BLaER1 treated with 17β-estradiol and CSF1 and Interleukin-3, amounts not matched to agents 10 nM and 100 nM (cell line): ENCODE data around the gene SUMO2.

Source experiments
- H3K27ac ChIP-seq, 11 experiments: shearing (Covaris generic); formaldehyde crosslinking; 2 replicates each; pipeline ENCODE4 v1.8.1; 2022
- H3K27me3 ChIP-seq, 11 experiments: shearing (Covaris generic); formaldehyde crosslinking; 2 replicates each; pipeline ENCODE4 v1.8.1; 2022
- H3K36me3 ChIP-seq, 11 experiments: shearing (Covaris generic); formaldehyde crosslinking; 2 replicates each; pipeline ENCODE4 v1.8.1; 2022
- H3K4me1 ChIP-seq, 10 experiments: shearing (Covaris generic); formaldehyde crosslinking; 2 replicates each; pipeline ENCODE4 v1.8.1; 2022
- H3K4me2 ChIP-seq, 11 experiments: shearing (Covaris generic); formaldehyde crosslinking; 2 replicates each; pipeline ENCODE4 v1.8.1; 2022
- H3K4me3 ChIP-seq, 10 experiments: shearing (Covaris generic); formaldehyde crosslinking; 2 replicates each; pipeline ENCODE4 v1.8.1; 2022
- H3K9ac ChIP-seq, 11 experiments: shearing (Covaris generic); formaldehyde crosslinking; 2 replicates each; pipeline ENCODE4 v1.8.1; 2022
- H3K9me3 ChIP-seq, 11 experiments: shearing (Covaris generic); formaldehyde crosslinking; replicated peaks in 1 of 11; 2 replicates each; pipeline ENCODE4 v1.8.1; 2022
- H4K20me1 ChIP-seq, 11 experiments: shearing (Covaris generic); formaldehyde crosslinking; 2 replicates each; pipeline ENCODE4 v1.8.1; 2022
- Cebpa-rat ChIP-seq, 11 experiments: shearing (Covaris generic); IDR thresholded peaks; 2 replicates each; pipeline ENCODE4 v1.8.1; 2022

Gene SUMO2

DNA sequence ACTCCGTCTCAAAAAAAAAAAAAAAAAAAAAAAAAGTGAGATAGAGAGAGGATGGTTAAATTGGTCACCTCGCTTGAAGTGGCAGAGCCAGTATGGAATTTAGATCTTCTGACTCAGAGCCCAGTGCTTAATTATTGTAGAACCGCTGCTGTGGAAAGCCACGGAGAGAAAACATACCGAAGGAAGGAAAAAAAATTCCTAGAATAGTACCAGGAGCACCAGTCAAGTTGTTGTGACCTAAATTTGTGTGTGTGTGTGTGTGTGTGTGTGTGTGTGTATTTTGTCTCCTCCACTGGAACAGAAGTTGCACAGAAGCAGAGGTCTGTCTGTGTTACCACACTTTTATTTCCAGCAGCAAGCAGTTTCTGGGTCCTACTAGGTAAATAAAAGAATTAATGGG is 12.1 kb upstream of the SUMO2 start:
- Histone ChIP-seq H3K36me3 (no peaks in the 10 kb centered on the region), H3K9ac (no peak overlapping the region), H4K20me1 (no peaks in the 10 kb centered on the region), H3K4me2 (no peak overlapping the region), H3K4me1 (peaks cover 0 to 9% (median 2%) of the 10 kb centered on the region in 10 experiments; a peak in 4 of 20 replicates), H3K9me3 (no peaks in the 10 kb centered on the region), H3K27me3 (no peaks in the 10 kb centered on the region), H3K27ac (no peak overlapping the region), H3K4me3 (no peak overlapping the region)
- TF ChIP-seq Cebpa-rat (IDR thresholded peaks at IDR 0.05): no peak

DNA sequence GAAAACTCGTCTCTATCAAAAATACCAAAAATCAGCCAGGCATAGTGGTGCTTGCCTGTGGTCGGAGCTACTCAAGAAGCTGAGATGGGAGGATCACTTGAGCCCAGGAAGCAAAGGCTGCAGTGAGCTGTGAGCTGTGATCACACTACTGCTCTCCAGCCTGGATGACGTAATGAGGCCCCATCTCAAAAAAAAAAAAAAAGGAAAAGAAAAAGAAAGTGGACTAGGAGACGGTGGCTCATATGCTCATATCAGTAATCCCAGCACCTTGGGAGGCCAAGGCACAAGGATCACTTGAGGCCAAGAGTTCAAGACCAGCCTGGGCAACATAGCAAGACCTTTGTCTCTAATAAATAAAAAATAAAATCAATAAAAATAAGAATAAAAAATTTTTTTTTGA is 8.8 kb upstream of the SUMO2 start:
- Histone ChIP-seq H3K4me2 (peak overlapping the region in 2 of 11 experiments; percentile 3 to 16; a peak in 2 of 22 replicates), H3K4me1 (peaks cover 0 to 20% (median 6%) of the 10 kb centered on the region in 10 experiments; a peak in 7 of 20 replicates), H3K4me3 (no peak overlapping the region), H4K20me1 (no peaks in the 10 kb centered on the region), H3K36me3 (no peaks in the 10 kb centered on the region), H3K9me3 (no peaks in the 10 kb centered on the region), H3K27me3 (no peaks in the 10 kb centered on the region), H3K27ac (no peak overlapping the region), H3K9ac (no peak overlapping the region)
- TF ChIP-seq Cebpa-rat (IDR thresholded peaks at IDR 0.05): peak in 1 of 11 experiments; percentile 40; a peak in 1 of 22 replicates

DNA sequence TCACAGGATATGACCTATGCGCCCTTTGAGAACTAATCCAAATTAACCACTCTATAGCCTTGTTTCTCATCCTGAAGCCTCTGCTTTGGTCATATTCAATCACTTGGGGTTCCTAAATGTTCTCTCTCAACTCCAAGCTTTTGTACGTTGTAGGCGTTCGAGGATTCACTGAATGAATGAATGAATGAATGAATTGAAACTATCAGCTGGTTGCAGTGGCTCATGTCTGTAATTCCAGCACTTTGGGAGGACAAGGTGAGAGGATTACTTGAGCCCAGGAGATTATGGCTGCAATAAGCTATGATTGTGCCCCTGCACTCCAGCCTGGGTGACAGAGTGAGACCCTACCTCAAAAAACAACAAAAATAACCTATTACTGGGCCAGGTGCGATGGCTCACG is 5.9 kb upstream of the SUMO2 start:
- Histone ChIP-seq H3K9me3 (no peaks in the 10 kb centered on the region), H4K20me1 (no peaks in the 10 kb centered on the region), H3K27ac (no peak overlapping the region), H3K9ac (no peak overlapping the region), H3K4me3 (no peak overlapping the region), H3K27me3 (no peaks in the 10 kb centered on the region), H3K4me1 (peaks cover 2 to 26% (median 8%) of the 10 kb centered on the region in 10 experiments; a peak in 16 of 20 replicates), H3K4me2 (0 out of 22 replicates have a peak overlapping the region, but pooled peaks of 1 of the 11 experiments have one; percentile 6), H3K36me3 (no peaks in the 10 kb centered on the region)
- TF ChIP-seq Cebpa-rat (IDR thresholded peaks at IDR 0.05): no peak

DNA sequence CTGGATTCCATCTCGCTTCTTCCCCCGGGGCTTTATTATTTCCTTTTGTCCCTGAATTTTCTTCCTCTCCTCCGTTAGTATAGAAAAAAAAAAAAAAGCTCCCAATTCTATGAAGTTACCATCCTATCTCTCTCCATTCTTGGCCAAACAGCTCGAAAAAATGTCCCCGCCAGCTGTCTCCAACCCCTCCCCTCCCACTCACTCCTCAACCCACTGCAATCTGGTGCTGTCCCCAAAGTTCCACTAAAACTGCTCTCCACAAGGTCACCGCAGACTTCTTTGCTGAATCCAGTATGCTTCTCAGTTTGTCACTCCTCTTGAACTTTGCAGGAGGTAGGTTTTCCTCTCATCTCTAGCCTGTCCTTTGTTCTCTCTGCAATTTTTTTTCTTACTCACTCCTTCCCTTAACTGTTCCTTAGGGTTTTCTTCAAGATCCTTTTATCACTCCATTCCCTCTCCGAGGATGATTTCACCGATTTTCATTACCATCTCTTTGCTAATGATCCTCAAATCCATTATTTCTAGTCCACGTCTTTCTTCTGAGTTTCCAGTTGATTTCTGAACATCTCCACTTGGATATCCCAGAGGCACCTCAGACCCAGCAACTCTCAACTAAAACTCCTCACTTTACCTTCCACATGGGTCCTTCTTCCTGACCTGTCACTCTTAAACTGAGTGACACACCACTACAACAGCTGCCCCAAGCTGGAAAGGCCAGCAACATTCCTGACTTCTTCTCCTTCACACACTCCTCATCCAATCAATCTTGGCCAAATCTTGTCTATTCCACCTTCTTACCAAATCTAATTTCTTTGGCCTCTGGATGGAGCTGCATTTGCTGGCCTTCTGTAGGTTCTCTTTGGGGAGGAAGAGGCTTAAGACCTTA is 1.5 kb upstream of the SUMO2 start:
- H3K9me3 ChIP-seq: no peaks in the 10 kb centered on the region
- peaks cover 13 to 18% (median 17%) of the 10 kb centered on the region in 11 experiments for H3K36me3 ChIP-seq
- H3K4me2 ChIP-seq: peak overlapping the region in 10 of 11 experiments; percentile 44 to 80 (median 74); a peak in 13 of 22 replicates
- peak overlapping the region in 7 of 11 experiments; percentile 98 to 100 (median 99); a peak in 7 of 22 replicates for H3K27ac ChIP-seq
- H3K27me3 ChIP-seq: no peaks in the 10 kb centered on the region
- H3K4me3 ChIP-seq: no peak overlapping the region
- TF ChIP-seq Cebpa-rat (IDR thresholded peaks at IDR 0.05): no peak
- H3K9ac ChIP-seq: peak overlapping the region in 1 of 11 experiments; percentile 99; a peak in 1 of 22 replicates
- H4K20me1 ChIP-seq: peaks cover 29 to 32% (median 31%) of the 10 kb centered on the region in 11 experiments; a peak in 20 of 22 replicates
- H3K4me1 ChIP-seq: peaks cover 23 to 36% (median 26%) of the 10 kb centered on the region in 10 experiments

DNA sequence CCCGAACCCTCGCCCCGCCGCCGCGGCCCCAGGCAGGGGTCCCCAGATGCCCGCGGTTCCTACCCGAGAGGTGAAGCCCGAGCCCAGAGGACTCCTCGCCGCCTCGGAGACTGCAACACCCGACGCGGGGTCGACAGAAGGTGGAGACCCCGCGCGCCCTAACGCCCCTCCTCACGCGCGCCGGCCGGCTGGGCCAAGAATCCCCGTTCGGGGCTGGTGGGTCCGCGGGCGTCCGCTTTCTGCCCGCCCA is 515 bp downstream of the SUMO2 start:
- Histone ChIP-seq H3K4me2 (peak overlapping the region; percentile 74 to 97 (median 88)), H3K36me3 (peaks cover 33 to 38% (median 37%) of the 10 kb centered on the region in 11 experiments), H3K9me3 (no peaks in the 10 kb centered on the region), H3K27me3 (no peaks in the 10 kb centered on the region), H3K4me1 (peaks cover 34 to 41% (median 36%) of the 10 kb centered on the region in 10 experiments), H3K4me3 (peak overlapping the region; percentile 91 to 100 (median 98)), H4K20me1 (peaks cover 49 to 52% (median 51%) of the 10 kb centered on the region in 11 experiments; a peak in 21 of 22 replicates), H3K27ac (peak overlapping the region; percentile 98 to 100 (median 100)), H3K9ac (peak overlapping the region; percentile 98 to 100 (median 99))
- TF ChIP-seq Cebpa-rat (IDR thresholded peaks at IDR 0.05): no peak

DNA sequence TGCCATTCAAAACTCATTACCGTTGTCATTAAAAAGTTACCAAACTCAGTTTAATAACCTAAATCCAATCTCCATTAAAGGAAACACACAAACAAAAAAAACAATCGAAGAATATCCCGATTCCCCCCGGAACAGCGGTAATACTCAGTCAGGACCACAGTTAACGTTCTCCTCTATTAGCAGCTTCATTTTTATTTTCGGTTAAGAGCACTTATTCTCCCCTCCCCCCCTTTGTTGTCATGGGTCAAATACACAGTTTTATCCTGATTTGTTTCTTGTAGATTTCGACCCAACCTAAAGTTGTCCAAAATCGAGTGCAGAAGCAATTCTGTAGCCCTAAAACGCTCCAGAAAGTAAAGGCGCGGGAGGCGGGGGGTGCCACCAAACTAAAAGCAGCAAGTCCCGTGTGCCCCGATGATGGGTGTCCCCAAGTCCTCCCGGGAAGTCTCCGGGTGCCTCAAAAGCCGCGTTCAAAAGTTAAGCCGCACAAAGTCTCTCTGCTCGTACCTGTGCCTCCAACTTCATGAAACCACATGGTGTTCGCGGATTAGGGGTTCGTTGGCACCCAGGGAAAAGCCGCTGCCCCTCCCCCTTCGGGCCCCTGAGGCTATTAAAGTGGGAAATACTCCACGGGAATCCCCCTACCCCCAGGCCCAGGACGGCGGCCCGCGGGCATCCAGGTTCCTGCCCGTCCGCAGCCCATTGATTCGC is 996 bp downstream of the SUMO2 start:
- Histone ChIP-seq H3K4me3 (peak overlapping the region; percentile 91 to 100 (median 98)), H3K9ac (peak overlapping the region; percentile 98 to 100 (median 99)), H3K4me1 (peaks cover 35 to 46% (median 38%) of the 10 kb centered on the region in 10 experiments), H3K4me2 (peak overlapping the region; percentile 74 to 97 (median 88)), H4K20me1 (peaks cover 54 to 57% (median 56%) of the 10 kb centered on the region in 11 experiments; a peak in 21 of 22 replicates), H3K27me3 (no peaks in the 10 kb centered on the region), H3K9me3 (no peaks in the 10 kb centered on the region), H3K27ac (peak overlapping the region; percentile 98 to 100 (median 100)), H3K36me3 (peaks cover 38 to 43% (median 41%) of the 10 kb centered on the region in 11 experiments)
- TF ChIP-seq Cebpa-rat (IDR thresholded peaks at IDR 0.05): no peak

DNA sequence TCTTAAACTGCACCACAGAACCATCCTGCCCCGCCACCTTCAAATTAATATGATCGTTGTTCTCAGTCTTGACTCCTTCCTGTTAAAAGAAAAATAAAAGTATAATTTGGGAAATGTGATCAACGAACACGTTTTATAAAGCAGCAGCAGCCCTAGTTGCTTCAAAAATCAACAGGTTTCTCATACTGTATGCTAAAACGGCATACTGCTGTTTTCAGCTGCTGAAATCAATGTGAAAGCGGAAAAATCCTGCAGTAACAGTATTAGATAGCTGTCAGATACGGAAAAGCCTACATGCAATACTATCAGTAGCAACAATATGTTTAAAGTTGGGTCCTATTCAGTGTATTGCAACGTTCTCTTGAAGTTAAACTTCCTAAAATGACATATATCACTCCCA is 1.6 kb downstream of the SUMO2 start:
- H4K20me1 ChIP-seq: peaks cover 61 to 63% (median 62%) of the 10 kb centered on the region in 11 experiments; a peak in 21 of 22 replicates
- peaks cover 37 to 53% (median 44%) of the 10 kb centered on the region in 10 experiments for H3K4me1 ChIP-seq
- peak overlapping the region; percentile 74 to 97 (median 88) for H3K4me2 ChIP-seq
- H3K9me3 ChIP-seq: no peaks in the 10 kb centered on the region
- H3K27me3 ChIP-seq: no peaks in the 10 kb centered on the region
- peak overlapping the region; percentile 98 to 100 (median 99) for H3K9ac ChIP-seq
- no peak for TF ChIP-seq Cebpa-rat (IDR thresholded peaks at IDR 0.05)
- H3K36me3 ChIP-seq: peaks cover 44 to 50% (median 48%) of the 10 kb centered on the region in 11 experiments
- H3K27ac ChIP-seq: peak overlapping the region; percentile 98 to 100 (median 100)
- H3K4me3 ChIP-seq: peak overlapping the region; percentile 91 to 100 (median 98)

DNA sequence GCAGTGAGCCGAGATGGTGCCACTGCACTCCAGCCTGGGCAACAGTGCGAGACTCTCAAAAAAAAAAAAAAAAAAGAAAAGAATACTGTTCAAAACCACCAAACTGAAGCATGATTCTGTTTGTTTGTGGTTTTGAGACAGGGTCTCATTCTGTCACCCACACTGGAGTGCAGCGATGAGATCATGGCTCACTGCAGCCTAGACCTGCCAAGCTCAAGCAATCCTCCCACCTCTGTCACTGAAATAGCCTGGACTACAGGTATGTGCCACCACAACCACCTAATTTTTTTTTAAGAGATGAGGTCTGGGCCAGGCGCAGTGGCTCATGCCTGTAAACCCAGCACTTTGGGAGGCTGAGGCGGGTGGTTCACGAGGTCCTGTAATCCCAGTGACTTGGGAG is 4.3 kb downstream of the SUMO2 start:
- H3K27ac ChIP-seq: no peak overlapping the region
- H3K9ac ChIP-seq: peak overlapping the region in 4 of 11 experiments; percentile 7 to 41 (median 30); a peak in 3 of 22 replicates
- TF ChIP-seq Cebpa-rat (IDR thresholded peaks at IDR 0.05): no peak
- peaks cover 28 to 53% (median 42%) of the 10 kb centered on the region in 10 experiments for H3K4me1 ChIP-seq
- no peaks in the 10 kb centered on the region for H3K9me3 ChIP-seq
- peaks cover 71 to 76% (median 75%) of the 10 kb centered on the region in 11 experiments for H3K36me3 ChIP-seq
- H3K4me2 ChIP-seq: peak overlapping the region in 8 of 11 experiments; percentile 18 to 97 (median 84); a peak in 9 of 22 replicates
- H4K20me1 ChIP-seq: peaks cover 84 to 90% (median 89%) of the 10 kb centered on the region in 11 experiments; a peak in 21 of 22 replicates
- H3K4me3 ChIP-seq: no peak overlapping the region
- no peaks in the 10 kb centered on the region for H3K27me3 ChIP-seq
